GM13977 (cell line): ENCODE results near the gene COMMD3.

Experiments used
- DNase-seq: peaks from one replicate; pipeline ENCODE4 v3.0.0; 2012; ENCODE audit warnings: low spot score
- in situ Hi-C: fragments of 300-500 bp; cut with MboI; formaldehyde crosslinking; loops from one replicate; pipeline ENCODE4 v1.12.0; 2022; ENCODE audit warnings: low sequenced_read_pairs, low pct_unique_long_range_greater_than_20kb, mixed read lengths, inconsistent platforms; ENCODE audit not compliant: unreplicated experiment
- TF ChIP-seq, protein P1 (sequence below): IDR thresholded peaks from 2 replicates; pipeline ENCODE4 v1.5.1; 2012; ENCODE audit warnings: mild to moderate bottlenecking, control low read depth; ENCODE audit not compliant: insufficient read depth; ENCODE audit errors: extremely low read depth, missing control alignments

COMMD3 gene

DNA sequence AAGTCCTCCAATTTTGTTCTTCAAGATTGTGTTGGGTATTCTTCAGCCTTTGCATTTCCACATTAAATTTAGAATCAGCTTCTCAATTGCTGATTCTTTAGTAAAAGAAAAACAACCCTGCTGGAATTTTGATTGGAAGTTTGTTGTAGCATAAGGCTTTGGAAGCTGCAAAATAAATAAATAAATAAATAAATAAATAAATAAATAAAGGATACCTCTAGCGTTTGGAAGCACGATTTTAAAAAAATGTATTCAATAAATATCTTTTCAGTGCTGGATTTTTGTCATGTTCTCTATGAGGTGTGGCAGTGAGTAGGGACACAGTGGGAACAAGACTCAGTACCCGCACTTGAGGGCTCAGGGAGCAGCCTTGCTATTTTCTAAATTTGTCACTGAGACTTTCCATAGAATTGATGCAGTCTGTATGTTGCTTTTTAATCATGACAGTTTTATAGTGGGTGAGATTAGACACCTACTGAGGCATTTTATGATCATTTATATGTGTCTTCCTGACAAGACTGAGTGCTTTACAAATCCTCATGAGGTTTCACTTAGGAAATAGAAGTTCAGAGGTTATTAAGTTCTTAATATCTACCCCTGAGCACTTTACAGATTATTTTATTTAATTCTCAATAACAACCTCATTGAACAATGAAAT lies 22.3 kb upstream of the COMMD3 start:
- TF ChIP-seq, protein P1, sequence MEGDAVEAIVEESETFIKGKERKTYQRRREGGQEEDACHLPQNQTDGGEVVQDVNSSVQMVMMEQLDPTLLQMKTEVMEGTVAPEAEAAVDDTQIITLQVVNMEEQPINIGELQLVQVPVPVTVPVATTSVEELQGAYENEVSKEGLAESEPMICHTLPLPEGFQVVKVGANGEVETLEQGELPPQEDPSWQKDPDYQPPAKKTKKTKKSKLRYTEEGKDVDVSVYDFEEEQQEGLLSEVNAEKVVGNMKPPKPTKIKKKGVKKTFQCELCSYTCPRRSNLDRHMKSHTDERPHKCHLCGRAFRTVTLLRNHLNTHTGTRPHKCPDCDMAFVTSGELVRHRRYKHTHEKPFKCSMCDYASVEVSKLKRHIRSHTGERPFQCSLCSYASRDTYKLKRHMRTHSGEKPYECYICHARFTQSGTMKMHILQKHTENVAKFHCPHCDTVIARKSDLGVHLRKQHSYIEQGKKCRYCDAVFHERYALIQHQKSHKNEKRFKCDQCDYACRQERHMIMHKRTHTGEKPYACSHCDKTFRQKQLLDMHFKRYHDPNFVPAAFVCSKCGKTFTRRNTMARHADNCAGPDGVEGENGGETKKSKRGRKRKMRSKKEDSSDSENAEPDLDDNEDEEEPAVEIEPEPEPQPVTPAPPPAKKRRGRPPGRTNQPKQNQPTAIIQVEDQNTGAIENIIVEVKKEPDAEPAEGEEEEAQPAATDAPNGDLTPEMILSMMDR: no peak

DNA sequence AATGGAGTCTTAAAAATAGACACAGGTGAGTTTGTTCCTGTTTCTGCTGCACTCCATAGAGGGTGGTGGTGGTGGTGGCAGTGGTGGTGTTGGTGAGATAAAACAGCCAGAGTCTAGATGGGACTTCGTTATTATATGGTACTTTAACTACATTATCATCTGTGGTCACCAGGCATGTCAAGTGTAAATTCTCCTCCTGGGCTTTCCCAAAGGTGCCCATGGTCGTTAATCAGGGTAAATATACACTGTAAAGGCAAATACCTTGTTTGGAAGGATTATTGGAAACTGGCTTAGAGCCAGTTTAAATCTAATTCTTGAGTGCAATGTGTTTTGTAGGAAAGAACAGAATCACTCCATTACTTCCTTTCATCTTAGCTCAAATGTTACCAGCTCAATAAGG lies 21.5 kb upstream of the COMMD3 start:
- no peak for DNase-seq
- TF ChIP-seq, protein P1: no peak
- in situ Hi-C loops: no loop called here

More for the DNA sequence above, 22.3 kb upstream of the COMMD3 start:
- DNase-seq: no peak
- in situ Hi-C loops: no loop called here

DNA sequence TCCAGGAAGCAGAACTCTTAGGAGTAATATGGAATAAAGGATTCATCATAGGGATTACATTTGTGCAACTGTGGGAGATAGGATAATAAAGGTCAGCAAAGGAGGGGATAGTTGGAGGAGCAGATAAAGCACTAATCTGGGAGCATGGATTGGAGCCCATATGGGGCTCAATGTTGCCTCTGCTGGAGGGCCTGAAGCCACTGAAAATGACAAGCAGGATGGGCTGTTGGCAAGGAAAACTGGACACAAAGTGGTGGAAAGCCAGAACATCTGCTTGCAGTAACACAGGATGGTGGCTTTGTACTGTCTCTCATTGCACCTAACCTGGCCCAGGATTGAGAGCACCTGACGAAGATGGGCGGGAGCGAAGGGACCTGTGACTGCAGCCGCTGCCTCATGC lies 15.0 kb upstream of the COMMD3 start:
- DNase-seq: no peak
- in situ Hi-C loops: loop anchor here (25.0 kb wide), 1 partner anchor 686 kb away; no protein-coding TSS in a partner anchor
- TF ChIP-seq, protein P1: no peak

DNA sequence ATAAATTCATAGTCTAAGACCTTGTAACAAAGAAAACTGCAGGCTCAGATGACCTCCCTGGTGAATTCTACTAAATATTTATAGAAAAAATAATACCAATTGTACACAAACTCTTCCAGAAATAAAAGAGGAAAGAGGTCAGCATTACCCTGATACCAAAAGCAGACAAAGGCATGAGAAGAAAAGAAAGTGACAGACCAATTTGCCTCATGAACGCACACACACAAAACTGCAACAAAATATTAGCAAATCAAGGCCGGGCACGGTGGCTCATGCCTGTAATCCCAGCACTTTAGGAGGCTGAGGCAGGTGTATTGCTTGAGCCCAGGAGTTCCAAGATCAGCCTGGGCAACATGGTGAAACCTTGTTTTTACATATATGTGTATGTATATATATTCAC lies 12.7 kb upstream of the COMMD3 start:
- in situ Hi-C loops: loop anchor here (25.0 kb wide), 1 partner anchor 684 kb away; no protein-coding TSS in a partner anchor
- DNase-seq: no peak
- TF ChIP-seq, protein P1: no peak

DNA sequence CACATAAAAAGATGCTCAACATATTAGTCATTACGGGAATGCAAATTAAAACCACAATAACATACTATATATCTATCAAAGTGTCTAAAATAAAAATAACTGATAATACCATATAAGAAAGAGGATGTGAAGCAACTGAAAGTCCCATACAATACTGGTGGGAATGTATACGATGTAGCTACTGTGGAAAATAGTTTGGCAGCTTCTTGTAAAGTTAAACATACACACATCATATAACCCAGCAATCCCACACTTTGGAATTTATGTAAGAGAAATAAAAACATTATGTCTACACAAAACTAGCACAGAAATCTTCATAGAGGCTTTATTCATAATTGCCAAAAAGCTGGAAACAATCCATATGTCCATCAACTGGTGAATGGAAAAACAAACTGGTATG lies 10.5 kb upstream of the COMMD3 start:
- TF ChIP-seq, protein P1: no peak
- in situ Hi-C loops: loop anchor here (25.0 kb wide), 1 partner anchor 682 kb away; no protein-coding TSS in a partner anchor
- no peak for DNase-seq

DNA sequence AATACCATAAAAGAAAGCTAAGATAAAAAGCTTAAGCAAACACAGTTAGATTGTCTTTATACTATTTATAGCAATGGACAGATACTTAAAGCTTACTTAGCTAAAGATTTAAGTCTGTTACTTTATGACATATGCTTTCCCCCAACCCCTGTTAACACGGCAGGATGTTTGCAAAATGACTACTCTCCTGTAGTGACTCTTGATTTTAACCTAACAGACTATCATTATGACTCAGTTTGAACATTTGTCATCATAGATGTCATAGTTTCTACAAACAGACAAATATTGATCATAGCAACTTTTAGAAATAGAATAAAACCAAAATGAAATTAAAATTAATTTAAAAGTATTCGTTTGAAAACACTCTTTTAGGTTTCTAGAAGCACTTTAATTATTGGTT lies 7.8 kb upstream of the COMMD3 start:
- TF ChIP-seq, protein P1: no peak
- in situ Hi-C loops: loop anchor here (25.0 kb wide), 1 partner anchor 679 kb away; no protein-coding TSS in a partner anchor
- peak; percentile 75 for DNase-seq
